Eye (tissue), 1 donor: Measurements from ENCODE around the gene KCTD2.
"Not testable (repeated sequence)": the region's sequence is repeated elsewhere in the genome, so short reads cannot be mapped to it uniquely, and the experiment has no call there.

Experiments
- DNase-seq: peaks from one replicate; pipeline ENCODE4 v3.0.0-alpha.2; 2015

Gene KCTD2

DNA sequence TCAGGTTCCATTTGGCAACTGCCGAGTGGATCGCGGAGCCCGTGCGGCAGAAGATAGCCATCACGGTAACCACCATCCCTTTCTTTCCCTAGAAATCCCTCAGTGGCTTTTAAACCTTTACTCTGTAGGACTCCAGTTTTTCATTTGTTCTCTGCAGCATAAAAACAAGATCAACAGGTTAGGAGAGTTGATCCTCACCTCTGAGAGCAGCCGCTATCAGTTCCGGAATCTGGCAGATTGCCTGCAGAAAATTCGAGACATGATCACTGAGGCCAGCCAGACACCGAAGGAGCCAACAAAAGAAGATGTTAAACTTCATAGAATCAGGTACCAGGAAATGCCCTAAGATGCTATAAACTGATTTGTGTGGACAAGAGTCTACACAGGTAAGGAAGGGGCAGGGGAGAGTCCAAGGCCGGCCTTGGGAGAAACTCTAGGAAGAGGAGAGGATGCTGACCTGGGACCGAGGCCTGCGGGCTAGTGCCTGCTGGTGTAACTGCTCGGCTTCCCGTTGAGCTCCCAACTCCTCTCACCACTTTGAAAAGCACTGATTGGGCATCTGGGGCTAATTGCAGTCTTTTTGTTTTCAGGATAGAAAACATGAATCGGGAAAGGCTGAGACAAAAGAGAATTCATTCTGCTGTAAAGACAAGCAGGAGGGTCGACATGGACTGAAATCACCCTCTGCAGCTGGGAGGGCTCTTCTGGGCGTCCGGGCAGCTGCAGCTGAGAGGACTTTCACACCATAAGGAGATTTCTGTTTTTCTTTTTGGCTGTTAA is 26.5 kb upstream of the KCTD2 start:
- DNase-seq, result no peak

DNA sequence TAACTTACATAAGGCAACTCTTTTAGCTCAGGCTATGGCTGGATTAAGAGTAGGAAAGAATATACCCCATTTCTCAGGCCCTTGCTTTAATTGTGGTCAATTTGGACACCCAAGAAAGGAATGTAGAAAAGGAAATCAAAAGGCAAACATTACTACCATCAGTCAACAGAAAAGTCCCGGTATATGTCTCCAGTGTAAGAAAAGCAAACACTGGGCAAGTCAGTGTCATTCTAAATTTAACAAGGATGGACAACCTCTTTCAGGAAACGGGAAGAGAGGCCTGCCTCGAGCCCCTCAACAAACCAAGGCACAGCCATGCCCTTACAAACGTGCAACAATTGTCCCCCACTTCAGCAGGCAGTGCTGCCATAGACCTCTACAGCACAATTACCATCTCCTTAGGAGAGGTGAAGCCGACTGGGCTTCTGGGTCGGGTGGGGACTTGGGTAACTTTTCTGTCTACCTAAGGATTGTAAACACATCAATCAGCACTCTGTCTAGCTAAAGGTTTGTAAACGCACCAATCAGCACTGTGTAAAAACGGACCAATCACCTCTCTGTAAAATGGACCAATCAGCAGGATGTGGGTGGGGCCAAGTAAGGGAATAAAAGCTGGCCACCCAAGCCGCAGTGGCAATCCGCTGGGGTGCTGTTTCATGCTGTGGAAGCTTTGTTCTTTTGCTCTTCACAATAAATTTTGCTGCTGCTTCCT is 22.2 kb upstream of the KCTD2 start:
- DNase-seq, result no peak

DNA sequence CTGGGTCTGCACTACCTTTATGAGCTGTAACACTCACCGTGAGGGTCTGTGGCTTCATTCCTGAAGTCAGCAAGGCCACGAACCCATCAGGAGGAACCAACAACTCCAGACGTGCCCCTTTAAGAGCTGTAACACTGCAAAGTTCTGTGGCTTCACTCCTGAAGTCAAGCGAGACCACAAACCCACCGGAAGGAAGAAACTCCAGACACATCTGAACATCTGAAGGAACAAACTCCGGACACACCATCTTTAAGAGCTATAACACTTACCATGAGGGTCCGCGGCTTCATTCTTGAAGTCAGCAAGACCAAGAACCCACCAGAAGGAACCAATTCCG is 21.7 kb upstream of the KCTD2 start:
- DNase-seq, result not testable (repeated sequence)

DNA sequence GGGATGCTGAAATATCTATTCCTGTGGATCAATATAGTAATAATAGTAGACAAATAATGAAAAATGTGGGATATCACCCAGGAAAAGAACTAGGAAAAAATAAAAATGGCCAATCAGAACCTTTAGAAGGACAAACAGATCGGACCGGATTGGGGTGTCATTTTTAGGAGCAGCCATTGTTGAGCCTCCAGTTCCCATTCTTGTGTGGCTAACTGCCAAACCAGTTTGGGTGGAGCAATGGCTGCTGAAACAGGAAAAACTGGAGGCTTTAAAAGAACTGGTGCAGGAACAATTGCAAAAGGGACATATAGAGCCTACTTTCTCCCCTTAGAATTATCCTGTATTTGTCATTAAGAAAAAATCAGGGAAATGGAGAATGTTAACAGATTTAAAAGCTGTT is 20.4 kb upstream of the KCTD2 start:
- DNase-seq, result not testable (repeated sequence)

DNA sequence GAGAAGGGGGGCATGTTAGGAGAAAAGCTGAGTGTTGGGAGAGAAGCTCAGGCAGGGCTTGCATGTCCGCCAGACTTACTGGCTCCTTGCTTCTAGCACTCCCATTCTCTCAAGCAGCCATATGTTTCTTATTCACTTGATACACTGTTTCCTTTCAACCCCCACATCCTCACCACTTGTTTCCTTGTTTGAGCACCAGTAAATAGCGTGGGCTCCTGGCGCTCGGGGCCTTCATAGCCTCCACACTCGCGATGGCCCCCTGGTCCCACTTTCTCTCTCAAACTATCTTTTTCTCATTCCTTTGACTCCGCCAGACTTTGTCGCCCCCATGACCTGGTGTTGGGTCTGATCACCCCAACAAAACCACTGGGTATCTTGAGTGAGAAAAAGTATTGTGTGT is 16.9 kb upstream of the KCTD2 start:
- no peak for DNase-seq

DNA sequence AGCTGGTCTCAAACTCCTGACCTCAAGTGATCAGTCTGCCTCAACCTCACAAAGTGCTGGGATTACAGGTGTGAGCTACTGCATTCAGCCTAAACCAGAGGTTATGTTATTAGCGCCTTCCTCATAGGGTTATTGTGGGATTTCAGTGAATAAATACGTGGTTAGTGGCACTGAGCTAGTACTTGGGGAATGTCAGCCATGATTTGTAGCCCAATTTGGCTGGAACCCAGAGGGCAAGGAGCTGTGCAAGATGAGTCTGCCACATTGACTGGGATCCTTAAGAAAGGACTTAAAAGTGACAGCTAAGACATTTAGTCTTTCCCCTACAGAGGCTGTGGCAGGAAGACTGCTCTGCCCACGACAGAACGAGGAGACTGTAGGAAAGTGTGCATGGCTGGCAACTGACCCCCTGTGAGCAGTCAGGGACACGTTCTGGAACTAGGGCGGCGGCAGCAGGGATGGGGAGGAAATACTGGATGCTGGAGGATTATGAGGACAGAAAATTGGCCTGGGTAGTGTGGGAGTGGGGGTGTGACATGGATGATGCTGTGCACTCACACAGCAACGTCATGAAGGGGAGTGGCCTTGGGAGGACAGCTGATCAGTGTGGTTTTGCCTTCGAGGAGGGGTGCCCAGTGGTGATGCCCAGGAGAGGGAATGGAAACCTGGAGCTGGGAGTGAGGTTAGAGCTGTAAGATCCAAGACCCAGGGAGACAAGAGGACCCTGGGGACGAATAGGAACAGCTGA is 14.9 kb upstream of the KCTD2 start:
- DNase-seq, result peak; percentile 82

DNA sequence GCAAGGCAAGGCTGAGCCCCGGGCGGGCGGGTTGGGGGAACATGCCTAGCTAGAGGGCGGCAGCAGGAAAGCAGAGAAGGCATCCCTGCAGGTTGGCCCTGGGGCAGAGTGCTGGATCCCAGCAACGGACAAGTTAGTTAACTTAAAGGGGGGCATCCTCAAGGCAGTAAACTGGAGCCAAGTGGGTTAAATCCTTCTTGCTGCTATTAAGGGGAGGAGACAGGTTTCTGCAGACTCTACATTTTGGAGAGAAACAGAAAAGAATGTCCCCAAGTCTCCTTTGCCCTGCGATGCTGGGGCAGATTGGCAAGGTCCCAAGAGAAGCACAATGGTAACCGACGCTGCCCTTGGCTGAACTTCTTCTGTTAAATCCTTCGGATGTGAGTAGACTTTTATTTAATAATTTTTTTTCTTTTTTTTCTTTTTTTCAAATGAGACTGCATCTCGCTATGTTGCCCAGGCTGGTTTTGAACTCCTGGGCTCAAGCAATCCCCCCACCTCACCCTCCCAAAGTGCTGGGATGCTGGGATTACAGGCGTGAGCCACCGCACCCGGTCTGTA is 14.2 kb upstream of the KCTD2 start:
- peak; percentile 37 for DNase-seq

DNA sequence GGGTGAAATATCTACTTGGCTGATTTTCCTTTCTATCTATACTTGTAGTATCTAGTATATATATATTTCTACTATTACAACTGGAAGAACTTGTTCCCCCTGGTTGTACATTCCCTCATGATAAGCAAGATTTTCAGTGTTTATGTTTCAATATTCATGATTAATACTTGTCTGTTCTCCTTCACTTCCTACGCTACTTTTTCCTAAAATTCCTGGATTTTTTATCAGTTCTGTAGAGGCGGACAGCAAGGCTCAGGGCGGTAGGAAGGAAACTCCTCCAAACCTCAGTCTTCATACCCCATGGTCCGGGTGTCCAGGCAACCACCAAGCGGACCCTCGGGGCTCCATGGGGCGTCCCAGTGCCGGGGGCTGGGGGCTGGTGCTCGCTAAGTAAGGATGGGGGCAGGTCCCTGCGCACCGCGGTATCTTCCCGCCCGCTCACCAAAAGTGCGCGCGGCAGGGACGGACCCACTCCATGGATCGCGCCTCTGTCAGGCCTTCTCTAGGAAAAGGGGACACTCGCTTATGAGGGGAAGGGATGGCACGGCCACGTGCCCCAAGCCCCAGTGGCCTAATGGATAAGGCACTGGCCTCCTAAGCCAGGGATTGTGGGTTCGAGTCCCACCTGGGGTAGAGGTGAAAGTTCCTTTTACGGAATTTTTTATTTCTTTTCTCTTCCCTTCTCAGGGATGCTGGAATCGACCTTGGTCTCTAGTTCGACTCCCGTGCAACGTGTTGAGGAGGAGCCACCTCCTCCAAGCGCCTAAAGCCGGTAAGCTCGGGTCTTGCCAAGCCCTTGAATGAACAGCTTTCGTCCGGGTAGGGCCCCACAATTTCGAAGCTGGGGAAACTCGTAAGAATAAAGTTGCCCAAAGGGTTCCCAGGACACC is 13.4 kb upstream of the KCTD2 start:
- DNase-seq, result peak; percentile 100

DNA sequence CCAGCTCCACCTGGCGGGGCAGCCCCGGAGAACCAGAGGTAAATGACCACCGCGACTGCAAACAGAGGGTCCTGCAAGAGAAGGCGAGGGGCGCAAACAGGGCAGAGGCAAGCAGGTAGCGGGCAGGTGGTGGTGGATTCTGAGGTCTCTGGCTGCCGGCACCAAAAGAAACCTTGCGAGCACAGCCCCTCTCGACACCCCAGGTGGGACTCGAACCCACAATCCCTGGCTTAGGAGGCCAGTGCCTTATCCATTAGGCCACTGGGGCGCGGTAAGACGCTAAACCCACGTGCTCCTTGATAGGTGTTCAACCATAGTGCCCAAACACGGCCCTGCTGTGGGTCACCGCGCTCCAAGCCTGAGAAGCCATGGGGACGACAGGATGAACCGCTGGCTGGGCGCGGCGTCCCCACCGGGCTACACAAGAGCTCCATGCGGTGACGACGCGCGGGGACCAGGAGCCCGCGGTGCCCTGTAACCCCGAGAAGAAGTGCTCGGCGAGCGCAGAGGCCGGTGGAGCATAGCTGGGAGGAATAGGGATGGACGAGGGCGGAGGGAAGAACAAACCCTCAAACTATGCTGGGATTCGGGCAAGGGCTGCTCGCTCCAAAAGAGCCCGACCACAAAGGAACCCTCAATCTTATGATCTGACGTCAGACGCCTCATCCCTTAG is 12.7 kb upstream of the KCTD2 start:
- peak; percentile 97 for DNase-seq

DNA sequence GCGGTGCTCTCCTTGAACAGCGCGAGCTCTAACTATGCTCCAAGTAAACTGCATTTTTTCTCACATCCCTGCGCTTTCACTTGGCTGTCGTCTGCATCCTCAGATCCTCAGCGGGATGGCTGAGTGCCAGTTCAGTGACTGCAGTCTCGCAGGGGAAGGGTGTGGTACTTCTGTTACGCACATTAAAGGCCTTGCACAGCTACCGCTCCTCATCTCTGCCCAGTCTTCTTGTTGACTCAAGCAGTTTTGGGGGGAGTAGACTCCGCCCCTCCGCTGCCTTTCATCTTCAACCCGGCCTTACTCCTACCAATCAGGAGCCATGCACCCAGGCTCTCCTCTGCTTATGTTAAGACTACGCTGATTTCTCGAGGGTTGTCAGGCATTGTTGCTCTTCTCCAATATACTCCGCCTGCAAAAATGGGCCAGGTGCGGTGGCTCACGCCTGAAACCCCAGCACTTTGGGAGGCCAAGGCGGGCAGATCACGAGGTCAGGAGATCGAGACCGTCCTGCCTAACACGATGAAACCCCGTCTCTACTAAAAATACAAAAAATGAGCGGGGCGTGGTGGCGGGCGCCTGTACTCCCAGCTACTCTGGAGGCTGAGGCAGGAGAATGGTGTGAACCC is 10.3 kb upstream of the KCTD2 start:
- DNase-seq, result peak; percentile 54

DNA sequence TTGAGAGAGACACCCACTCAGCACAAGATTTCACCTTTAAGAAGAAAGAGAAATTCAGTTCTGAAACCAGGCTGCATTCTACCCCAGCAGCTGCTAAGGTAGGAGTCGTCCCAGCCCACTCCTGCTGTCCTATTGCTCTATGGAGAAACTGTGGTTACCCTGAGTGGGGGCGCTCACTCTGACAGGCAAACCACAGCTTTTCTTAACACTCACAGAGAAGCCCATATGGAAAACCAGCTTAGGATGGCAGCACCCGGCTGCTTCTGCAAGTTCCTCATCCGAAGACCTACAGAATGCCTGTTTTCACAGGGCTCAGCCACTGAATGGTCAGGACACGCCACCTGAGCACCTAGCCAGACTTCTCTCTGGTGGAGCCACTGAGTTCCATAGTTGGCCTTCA is 7.8 kb upstream of the KCTD2 start:
- no peak for DNase-seq

DNA sequence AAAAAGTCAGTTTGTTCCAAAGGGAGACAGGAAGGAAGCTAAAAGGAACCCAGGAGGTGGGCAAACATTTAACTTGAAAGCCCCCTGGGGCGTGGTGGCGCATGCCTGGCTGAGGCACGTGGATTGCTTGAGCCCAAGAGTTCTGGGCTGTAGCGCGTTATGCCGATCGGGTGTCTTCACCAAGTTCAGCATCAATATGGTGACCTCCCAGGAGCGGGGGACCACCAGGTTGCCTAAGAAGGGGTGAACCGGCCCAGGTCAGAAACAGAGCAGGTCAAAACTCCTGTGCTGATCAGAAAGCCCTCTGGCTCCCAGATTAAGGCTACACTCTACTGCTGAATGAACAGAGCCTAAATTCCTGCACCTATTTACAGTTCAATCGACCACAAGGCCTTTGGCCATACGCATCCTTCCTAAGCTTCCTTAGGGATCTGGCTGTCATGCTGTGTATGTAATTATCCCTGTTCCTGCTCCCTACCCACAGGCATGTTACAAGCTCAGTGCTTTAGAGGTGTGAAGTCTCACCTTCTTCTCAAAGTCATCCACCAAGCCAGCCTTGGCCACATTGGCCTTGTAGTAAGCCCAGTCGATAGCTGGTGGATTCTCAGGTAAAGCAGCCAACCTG is 5.3 kb upstream of the KCTD2 start:
- DNase-seq, result no peak

DNA sequence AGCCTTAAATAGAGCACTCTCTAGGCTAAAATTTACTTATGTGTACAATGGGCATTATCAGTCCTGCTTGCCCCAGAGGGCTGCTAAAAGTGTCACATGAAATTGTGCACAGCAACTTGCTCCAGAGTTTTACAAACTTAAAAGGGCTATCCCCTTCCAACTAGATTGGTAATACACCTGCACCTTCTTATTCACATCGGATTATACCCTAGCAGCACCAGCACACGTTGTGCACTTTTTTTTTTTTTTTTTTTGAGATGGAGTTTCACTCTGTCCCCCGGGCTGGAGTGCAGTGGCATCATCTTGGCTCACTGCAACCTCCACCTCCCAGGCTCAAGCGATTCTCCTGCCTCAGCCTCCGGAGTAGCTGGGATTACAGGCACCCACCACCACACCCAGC is 3.2 kb upstream of the KCTD2 start:
- not testable (repeated sequence) for DNase-seq

DNA sequence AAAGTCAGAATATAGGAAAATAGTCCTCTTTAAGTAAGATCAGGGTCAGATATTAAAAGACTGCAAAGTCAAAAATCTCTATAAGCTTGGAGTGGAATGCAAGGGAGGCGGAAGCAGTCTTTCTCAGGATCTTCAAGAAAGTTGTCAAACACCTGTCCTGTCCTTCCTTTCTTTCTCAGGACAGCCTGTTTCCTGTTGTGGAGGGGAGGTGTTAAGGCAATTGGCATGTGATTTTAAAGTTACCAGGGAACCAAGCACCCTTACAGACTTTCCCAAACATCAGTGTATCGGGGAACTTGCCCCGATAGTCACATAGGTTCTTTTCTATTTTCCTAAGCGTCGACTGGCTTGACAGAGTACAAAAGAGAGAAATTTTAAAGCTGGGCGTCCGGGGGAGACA is 2.3 kb upstream of the KCTD2 start:
- DNase-seq, result no peak

DNA sequence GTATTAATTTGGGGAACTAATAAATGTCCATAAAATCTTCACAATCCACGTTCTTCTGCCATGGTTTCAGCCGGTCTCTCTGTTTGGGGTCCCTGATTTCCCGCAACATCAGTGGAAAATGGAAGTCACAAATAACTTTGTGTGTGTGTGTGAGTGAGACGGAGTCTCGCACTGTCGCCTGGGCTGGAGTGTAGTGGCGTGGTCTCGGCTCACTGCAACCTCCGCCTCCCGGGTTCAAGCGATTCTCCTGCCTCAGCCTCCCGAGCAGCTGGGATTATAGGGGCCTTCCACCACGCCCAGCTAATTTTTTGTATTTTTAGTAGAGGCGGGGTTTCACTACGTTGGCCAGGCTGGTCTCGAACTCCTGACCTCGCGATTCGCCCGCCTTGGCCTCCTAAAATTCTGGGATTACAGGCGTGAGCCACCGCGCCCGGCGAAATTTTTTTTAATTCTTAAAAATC is 1.0 kb upstream of the KCTD2 start:
- not testable (repeated sequence) for DNase-seq

DNA sequence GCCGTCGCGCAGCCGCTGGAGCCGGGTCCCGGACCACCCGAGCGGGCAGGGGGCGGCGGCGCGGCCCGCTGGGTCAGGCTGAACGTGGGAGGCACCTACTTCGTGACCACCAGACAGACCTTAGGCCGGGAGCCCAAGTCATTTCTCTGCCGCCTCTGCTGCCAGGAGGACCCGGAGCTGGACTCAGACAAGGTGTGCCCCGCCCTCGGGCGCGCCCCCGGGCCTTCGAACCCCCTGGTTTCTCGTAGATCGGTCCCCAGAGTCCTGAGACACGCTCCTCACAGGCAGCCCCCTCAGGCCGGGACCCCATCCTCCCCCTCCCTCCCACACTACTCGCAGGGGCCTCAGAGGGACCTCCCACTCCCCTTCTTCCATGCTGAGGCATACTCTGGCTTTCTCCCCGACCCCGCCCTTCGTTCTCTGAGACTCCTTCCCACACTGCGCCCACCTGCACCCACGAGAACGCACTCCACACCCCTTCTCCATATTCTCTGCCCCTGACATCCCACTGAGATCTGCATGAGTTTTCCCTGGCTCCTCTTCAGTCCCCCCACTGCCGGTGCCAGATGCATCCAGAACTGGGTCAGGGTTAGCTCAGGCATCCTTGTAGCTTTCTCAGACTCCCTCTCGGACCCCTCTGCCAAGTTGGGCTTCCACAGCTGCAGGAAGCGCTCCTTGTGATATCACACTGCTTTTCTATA is 523 bp downstream of the KCTD2 start:
- peak; percentile 65 for DNase-seq

DNA sequence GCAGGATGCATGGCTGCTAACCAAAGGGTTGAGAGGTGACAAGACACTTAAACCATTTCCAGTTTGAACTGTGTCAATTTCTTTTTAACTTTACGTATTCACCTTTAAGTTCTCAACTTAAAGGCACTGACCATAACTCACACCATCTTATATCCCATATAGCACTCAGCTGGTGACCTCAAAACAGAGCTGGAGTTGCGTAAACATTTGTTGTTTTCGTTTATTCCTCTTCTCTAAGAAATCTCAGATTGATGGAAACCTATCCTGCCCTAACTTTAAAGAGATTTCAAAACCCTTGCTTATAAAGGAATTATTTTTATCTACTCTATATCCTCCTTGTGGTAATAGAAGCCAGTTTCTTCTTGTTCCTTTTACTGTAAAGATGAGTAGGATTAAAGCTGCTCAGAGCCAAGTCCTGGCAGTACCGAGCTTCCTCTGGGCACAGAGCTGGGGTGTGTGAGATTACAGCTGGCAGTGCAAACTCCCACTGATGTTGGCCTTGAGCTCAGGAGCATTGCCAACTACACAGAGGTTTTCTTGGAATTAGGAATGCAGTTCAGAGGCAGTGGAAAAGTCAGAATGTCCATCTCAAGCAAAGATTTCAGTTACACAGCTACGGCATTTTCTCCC is 1.3 kb downstream of the KCTD2 start:
- DNase-seq, result no peak

DNA sequence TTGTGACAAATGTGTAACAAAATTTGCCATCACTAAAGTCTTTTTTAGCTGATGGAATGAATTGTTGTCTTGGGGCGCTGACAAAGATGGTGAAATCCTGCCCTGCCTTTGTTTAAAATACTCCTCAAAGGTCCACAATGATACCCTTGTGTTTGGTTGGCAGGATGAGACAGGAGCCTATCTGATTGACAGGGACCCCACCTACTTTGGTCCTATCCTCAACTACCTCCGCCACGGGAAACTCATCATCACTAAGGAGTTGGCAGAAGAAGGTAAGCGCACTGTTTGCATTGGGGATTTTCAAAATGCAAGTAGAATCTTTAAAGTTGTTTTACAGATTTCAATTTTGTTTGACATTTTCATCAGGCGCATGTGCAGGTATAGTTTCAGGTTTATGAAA is 2.0 kb downstream of the KCTD2 start:
- no peak for DNase-seq

DNA sequence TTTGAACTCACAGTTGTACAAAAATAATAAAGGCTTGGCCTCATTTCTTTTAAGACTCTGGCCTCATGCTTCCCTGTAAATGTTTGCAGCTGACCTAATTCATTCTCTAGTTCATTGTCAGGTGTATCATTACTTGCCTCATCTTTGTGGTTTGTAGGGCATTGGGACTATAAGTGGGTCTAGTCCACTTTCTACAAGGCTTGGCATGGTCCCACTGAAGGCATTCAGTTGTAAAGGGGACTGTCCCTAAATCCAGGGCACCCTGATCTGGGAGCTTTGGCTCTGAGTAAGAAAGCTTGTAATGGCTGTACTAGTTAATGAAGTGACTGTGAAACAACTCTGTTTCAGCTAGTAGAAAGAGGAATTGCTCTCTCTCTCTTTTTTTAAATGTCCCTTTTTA is 2.7 kb downstream of the KCTD2 start:
- no peak for DNase-seq

DNA sequence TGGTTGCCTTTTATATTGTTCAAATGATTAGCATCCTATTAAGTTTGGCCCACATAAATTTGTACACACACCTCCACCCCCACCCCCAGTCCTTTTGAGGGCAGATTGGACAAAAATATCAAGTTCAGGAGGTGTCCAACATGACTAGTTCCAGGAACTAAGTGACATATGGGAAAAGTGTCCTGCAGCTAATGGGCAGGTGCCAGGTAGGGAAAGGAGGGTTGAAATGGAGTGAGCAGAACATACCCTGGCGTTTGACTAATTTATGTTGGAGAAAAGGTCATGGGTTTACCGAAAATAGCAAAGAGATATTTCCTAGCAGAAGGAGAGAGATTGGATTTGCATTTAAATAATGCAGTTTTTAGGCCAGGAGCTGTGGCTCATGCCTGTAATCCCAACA is 4.9 kb downstream of the KCTD2 start:
- DNase-seq, result no peak
